ENCODE results near the gene PIP5K1B.

PIP5K1B gene

DNA sequence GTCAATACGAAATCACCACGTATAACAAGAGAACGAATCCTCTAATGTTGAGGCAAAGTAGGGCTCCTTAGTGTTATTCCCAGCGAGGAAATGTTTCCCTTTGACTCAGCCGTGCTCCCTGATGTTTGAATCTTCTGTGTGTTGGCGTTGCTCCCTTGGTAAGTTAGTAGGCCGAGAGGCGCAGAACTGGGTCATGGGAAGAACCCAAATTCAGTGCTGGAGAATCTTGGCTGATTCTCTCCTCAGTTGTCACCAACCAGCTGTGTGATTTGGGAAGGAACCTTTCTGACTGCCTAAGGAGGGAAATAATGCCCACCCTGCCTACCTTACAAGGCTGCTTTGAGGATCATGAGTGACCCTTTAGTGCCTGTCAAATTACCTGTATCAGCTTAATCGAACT lies 286.4 kb downstream of the PIP5K1B start:
- no peak for DNase-seq (ENCODE audit: low spot score)

DNA sequence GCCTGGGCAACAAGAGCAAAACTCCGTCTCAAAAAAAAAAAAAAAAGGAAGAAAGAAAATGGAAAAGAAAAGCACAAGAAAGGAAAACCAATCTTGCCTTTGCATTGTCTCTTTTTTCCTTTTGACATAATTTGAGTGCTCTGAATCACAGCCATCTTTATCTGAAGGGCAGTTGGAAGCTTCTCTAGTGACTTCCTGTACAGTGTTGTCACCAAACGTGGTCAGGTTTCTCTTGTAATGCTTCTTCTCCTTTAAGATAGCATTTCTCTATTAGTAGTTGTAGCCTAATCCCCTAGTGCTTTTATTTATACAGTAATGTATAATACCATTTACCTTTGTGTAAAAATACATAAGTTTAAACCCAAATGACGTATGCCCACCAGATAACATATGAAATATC lies 290.7 kb downstream of the PIP5K1B start:
- DNase-seq (ENCODE audit: low spot score) = no peak

DNA sequence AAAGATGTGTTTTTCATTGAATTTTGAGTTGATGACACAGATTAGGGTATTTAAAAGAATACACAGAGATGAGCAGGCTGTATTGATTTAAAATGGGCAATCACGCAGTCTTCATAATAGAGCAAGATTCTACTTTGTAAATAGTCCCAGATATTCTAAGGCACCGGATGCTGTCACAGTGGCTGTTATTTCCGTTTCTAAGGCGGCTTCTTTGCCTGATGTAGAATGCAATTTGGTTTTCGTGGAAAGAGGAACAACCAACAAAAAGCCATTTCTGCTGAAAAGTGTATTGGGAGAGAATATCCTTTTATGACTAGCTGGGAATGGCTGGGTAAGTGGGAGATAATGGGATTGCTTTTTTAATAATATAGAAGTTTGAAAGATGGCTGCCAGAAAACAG lies 291.4 kb downstream of the PIP5K1B start:
- DNase-seq (ENCODE audit: low spot score) = no peak

DNA sequence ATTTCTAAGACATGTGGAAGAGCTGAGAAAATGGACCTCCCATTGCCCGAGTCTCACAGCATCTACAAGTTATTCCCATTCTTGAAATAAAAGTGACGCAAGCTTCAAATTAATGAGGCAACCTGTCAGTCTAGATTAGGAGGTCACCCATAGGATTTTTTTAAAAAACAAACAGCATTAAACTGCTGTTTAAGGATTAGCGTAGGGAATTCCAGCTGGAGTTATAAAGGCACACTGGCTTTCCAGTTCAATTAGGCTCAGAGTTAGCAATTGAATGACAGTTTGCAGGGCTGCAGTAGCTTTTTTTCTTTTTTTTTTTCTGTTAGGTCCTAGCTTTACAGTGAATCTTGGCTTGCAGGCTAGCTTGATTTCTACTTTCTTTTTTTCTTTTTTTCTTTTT lies 292.6 kb downstream of the PIP5K1B start:
- DNase-seq (ENCODE audit: low spot score) = no peak

DNA sequence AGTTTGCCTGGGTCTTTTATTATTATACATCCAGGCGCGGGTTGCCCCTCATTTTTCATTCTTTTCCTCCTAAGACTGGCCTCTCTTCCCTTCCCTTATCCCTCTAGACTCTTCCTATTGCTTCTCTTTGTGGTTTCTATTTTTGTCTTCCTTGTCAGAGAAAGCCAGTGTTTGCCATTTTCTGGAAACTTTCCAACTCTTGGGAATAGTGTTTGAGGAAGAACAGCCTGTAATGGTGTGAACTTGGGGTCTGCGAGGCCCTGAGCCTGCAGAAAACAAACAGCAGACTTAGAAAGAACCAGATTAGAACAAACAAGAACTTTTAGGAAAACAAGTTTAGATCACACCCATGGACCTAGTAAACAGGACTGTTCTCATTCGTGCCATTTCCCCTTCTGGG lies 293.3 kb downstream of the PIP5K1B start:
- no peak for DNase-seq (ENCODE audit: low spot score)

DNA sequence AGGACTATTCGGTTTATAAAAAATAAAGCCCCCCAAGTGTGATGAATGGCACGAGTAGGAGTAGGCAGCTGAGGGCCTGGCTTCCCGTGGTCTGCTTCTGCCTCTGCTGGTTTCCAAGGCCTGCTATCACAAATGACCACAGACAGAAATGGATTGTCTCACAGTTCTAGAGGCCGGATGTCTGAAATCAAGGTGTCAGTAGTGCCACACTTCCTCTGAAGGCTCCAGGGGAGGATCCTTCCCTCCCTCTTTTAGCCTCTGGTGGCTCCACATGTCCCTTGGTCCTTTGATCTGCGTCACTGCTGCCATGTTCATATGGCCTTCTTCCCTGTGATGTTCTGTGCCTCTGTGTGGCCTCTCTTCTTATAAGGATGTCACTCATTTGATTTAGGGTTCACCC lies 293.8 kb downstream of the PIP5K1B start:
- DNase-seq (ENCODE audit: low spot score) = no peak

DNA sequence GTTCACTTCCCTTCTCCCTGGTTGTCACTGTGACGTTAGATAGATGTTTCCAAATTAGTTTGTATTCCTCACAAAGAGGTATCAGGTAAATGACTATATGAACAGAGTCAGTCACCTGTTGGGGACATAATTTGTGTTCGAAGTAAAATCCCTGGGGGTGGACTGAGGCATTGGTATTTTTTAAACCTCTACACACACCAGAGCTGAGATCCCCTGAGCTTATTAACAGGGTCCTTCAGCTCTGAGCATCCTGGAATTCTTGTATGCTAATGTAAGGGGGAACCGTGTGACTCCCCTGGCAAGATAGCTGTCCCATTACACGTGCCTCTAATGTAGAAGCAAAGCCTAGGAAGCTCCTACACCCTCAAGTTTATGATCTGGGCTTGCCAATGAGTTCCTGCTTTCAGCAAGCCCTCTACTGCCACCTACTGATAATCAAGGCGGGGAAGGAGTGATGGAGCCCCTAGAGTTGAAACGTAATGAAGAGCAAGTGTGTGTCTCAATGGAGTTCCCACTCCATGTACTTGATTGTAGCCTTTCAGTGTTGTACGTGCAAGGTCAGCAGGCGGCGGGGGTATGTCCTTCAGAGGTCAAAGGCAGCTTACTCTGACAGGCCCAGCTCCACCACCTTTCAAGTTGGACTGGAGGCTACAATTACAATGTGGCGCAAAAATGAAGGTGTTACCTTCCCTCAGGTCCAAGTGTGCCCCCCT lies 294.5 kb downstream of the PIP5K1B start:
- DNase-seq (ENCODE audit: low spot score) = peak; percentile 73

DNA sequence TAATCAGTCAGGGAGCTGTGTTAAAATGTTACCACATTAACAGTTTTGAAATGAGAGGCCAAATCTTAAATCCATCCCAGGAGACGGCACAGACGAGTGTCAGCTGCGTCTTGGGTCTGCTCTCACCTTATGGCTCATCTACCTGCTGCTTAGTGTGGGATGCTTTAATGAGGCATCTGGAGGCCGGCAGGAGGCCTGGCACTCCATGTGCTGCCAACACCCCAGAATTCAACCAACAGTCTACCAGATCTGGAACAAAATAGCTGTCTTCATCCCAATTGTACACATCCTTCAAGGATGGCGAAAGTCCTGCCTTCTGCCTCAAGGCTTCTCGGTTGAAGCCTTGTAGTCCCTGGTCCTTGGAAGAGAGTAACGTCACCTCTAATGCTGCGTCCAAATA lies 296.9 kb downstream of the PIP5K1B start:
- DNase-seq (ENCODE audit: low spot score) = no peak

DNA sequence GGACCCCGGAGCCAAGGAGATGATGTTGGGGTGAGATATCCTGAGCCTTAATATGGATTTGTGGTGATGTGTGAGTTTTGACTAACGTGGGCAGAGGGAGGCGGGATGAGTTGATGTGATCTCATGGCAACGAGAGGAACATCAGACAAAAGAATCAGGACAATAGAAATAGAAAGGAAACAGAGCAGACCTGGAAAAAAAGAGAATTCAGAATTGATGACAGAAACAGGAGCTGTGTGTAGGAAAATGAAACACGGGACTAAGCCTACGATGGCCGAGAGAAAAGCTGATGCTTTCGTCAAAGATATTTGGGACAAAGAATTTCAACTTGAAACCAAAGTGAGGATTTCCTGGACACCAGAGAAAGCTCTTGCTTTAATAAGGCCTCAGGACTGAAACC lies 298.0 kb downstream of the PIP5K1B start:
- DNase-seq (ENCODE audit: low spot score) = no peak

DNA sequence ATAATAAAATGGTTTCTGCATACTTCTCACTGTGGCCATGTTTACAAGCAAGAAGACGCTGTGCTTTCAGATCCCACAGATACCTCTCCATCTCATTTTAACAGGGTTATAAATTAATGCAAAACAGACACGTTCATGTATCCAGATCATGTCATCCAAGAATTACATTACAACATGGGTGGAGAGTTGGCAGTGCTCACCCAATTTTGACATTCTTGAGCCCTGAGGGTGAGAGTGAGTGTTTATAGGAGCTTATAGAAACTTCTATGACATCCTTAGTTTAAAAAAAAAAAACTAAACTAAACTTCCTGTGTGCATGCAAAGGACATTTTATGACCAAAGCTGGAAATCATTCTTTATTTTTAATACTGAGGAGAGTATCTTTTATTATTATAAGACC lies 299.8 kb downstream of the PIP5K1B start:
- DNase-seq (ENCODE audit: low spot score) = no peak

DNA sequence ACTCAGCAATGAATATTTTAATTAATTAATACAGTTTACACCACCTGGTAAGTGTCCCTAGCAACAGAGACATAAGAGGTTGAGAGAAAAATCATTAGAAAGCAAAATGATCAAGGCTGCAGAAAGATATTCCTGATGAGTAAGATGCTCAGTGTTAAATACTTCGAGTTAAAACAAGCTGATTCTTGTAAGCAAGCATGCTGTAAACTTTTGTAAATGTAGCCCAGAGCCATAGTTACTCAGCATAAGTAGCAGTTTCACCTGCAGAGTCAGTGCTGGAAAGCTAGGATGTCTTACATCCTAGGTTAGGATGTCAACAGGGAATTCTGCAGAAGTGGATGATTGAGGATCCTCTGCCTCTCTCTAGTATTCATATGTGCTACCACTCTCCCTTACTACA lies 304.7 kb downstream of the PIP5K1B start:
- no peak for DNase-seq (ENCODE audit: low spot score)

DNA sequence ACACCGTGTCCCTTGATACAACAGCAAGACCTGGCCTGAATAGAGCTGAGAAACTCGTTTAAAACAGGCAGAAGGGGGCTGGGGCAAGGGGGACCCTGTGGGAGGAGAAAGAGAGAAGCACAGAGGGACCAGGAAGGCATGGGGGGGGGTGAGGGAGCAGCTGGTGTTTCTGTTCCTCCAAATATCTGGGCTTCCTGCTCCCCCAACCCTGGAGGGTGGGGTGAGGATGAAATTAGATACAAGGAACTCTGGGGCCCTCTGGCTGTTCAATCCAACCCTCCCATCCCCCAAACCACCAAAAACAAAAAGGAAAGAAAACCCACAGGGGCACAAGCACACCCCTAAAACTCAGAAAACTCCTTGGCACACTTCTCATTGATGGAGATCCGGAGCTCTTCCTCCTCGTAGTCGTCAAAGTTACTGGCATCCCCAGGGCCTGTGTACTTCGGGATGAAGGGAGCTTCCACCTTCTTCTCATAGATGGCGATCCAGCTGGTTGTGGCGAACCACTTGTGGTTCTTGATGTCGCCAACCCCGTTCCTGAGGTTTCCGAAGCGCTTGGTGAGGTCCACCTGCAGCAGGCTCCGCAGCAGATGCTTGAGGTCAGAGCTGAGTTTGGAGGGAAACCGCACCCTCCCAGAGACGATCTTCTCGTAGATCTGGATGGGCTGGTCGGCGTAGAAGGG lies 307.8 kb downstream of the PIP5K1B start:
- DNase-seq (ENCODE audit: low spot score) = no peak

DNA sequence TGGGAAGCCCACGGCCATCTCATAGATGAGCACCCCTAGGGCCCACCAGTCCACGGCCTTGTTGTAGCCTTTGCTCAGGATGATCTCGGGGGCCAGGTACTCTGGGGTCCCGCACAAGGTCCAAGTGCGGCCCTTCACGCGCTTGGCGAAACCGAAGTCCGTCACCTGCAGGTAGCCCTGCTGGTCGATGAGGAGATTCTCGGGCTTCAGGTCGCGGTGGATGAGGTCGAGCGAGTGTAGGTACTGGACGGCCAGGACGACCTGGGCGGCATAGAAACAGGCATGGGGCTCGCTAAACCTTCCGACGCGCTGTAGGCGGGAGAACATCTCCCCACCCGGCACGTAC lies 308.3 kb downstream of the PIP5K1B start:
- DNase-seq (ENCODE audit: low spot score) = no peak

DNA sequence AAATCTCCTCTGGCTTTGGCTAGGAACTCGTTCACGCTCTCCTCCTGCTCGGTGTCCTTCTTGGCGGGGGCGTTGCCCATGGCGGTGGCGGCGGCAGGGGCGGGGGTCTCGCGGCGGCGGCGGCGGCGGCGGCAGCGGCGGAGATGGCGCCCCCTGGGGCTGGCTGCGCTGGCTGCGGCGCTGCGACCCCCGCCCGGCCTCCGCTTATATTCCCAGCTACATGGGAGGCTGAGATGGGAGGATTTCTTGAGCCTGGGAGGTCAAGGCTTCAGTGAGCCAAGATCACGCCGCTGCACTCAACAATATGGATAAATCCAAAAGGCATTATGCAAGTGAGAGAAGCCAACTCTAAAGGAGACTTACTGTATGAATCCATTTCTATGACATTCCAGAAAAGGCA lies 309.0 kb downstream of the PIP5K1B start, which contains the start of gene PRKACG:
Gene PRKACG (minus strand): TSS at position 101 of the 400 bp plus-strand sequence. CDS start 21 bp downstream, at position 80.
- DNase-seq (ENCODE audit: low spot score) = no peak

DNA sequence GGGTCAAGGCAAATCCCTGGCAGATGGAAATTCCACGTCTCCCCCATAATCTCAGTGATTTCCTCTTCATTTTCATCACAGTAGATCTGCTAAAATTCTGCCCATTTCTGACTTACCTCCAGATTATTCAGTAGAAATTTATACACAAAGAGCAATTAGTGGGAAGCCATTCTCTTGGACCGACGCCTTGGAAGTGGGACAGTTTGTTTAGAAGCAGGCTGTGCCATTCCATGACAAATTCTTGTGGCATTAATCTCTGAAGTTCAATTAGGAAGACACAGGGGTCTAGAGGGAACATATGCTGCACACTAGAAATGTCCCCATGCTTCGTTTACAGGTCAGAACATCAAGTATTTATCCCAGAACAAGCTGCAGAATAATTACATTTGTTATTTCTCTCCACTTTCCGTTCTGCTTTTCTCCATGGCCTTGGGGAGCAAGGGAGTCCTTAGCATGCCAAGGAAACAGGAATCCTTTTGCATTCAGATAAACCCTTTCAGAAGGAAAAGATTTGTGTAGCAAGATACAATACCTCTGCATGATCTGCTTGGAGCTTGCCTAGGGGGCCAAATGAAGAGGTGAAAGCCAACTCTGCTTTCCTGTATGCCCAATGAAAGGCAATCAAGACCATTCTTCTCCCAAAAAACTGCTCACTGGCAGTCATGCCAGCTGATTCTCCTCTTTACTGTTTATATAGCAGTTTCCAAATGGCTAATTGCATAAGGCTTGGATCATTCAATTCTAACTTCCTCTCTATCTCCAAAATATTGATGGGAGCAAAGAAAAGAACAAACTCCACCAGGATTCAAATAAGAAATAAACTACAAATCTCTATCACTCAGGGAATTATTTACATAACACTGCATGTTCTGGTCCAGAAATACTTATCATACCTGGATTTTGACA lies 311.4 kb downstream of the PIP5K1B start:
- no peak for DNase-seq (ENCODE audit: low spot score)

DNA sequence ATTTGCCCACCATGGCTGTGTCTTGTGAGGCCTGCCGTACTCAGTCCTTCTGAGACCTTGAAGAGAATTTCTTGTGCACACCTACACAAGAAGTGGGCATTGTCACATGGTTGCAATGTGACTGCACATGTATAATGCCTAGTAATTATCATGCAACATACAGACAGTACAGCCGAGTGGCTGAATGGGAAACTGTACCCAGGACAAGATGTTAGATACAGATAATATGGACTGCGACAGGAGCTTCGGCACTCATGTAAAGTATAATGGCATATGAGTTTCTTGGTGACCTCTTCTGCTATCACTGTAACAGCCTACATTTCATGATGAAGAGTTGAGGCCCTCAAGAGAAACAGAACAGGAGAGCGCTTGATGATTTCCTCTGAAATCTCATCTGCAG lies 313.7 kb downstream of the PIP5K1B start:
- DNase-seq (ENCODE audit: low spot score) = no peak

DNA sequence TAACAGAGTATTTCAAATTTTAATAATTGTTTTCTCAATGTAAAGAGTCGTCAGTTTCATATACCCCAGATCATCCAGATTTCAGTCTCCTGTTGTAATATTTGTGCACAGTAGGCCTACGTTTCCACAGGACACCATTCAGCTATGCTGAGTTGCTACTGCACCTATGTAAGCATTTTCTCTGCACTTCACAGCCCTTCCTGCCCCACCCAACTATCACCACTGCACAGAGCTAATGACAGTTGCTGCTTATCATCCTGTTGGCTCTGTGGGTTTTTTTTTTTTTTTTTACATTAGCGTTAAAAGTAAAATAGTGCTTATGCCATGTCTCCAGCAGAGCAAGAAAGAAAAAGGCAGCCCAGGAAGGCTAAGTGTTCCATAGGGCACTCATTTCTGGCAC lies 314.8 kb downstream of the PIP5K1B start:
- DNase-seq (ENCODE audit: low spot score) = no peak

DNA sequence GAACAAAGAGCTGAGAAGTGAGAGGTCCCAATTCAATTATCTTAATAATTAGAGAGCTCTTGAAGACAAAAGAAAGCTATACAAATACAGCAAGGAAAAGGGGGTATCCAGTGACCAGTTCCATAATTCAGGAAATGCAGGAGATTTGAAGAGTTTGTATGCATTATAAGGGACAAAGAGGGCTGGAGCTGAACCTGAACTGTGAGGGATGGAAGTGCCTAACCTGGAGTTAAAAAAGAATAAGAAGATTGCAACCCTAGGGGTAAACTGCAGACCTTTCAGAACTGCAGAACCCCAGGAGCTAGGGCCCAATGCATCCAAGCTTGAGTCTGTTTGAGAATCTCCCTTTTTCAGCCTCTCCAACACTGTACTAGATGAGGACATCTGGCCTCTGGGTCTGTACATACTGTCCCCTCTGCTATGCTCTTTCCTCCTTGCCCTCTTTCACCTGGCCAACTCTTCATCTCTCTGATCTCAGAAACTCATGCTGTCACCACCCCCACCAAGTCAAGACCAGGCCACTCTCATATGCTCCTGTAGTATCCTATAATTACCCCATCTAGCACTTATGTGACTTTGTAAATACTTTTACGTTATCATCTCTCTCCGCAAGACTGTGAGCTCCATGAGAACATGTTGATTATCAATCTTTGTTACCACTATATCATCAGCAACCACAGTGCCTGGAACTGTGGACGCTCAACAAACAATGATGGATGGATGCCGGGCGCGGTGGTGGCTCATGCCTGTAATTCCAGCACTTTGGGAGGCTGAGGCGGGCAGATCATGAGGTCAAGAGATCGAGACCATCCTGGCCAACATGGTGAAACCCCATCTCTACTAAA lies 315.5 kb downstream of the PIP5K1B start:
- no peak for DNase-seq (ENCODE audit: low spot score)

DNA sequence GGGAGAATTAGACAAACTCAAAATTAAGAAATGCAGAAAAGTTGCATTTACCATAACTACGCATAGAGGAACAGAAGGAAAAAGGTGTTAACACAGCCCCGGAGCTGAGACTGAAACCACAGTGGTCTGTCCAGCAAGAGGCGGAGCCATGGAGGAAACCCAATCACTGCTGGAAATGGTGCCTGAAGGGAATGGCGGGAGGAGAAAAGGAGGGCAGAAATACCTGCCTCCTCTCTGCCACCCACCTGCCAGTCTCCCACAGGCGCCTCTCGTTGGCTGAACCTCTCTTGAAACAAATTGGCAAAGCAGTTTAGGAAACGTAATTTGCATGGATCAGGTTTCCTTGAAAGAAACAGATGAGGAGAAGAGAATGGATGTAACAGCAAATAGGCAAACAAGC lies 318.6 kb downstream of the PIP5K1B start:
- no peak for DNase-seq (ENCODE audit: low spot score)

DNA sequence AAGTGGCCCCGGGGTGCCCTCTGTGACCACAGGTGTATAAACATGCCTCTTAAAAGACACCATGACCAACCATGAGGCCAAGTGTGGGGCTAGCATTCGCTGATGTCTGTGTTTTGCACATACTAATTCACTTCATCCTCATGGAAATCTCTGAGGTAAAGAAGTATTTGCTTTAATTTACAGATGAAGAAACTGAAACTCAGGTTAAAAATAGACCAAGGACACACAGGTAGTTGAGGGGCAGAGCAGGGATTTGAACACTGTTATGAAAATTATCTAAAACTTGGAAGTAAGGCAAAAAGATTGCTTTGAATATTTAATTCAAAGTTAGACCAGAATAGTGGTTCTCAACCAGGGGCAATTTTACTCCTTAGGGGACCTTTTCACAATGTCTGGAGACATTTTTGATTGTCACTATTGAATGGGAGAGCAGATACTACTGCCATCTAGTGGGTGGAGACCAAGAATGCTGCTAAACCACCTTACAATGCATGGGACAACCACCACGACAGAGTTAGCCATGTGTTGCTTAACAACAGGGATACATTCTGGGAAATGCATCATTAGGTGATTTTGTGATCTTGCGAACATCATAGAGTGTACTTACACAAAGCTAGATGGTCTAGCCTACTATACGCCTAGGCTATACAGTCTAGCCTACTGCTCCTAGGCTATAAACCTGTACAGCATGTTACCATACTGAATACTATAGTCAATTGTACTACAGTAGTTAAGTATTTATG lies 322.5 kb downstream of the PIP5K1B start:
- peak; percentile 58 for DNase-seq (ENCODE audit: low spot score)

DNA sequence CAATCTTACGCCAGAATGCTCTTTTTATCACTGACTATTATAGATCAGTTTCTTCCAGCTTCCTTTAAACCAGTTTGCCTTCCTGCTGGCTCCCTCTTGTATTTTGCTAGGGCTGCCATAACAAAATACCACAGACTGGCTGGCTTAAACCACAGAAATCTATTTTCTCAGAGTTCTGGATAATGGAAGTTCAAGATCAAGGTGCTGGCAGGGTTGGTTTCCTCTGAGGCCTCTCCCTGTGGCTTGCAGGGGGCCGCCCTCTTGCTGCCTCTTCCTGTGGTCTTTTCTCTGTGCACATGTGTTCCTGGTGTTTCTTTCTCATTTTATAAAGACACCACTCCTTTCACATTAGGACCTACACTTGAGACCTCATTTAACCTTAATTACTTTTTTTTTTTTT lies 323.7 kb downstream of the PIP5K1B start:
- DNase-seq (ENCODE audit: low spot score) = no peak
